Middle frontal gyrus (tissue), 1 donor: ENCODE results near the gene JMY.

Experiments
- DNase-seq: peaks from one replicate; pipeline ENCODE4 v3.0.0-alpha.2; 2015; ENCODE audit warnings: low spot score; ENCODE audit errors: extremely low spot score

JMY gene

GRCh38 chr5:79235634-79236361 is at the start of gene JMY:
TSS of gene JMY (plus strand) at chr5:79236131. CDS start at chr5:79236651, 520 bp downstream.
- DNase-seq = peak; percentile 71

GRCh38 chr5:79186455-79186854 is 49.5 kb upstream of the JMY start:
- no peak for DNase-seq

GRCh38 chr5:79189439-79190234 is 46.3 kb upstream of the JMY start:
- no peak for DNase-seq

GRCh38 chr5:79190235-79190529 is 45.7 kb upstream of the JMY start:
- DNase-seq = no peak

GRCh38 chr5:79191457-79191856 is 44.5 kb upstream of the JMY start:
- DNase-seq = no peak

- DNase-seq = no peak
These were observed 42.3 kb upstream of the JMY start for GRCh38 chr5:79193643-79194042.

GRCh38 chr5:79200573-79201183 is 35.3 kb upstream of the JMY start:
- DNase-seq = no peak

GRCh38 chr5:79201206-79201605 is 34.7 kb upstream of the JMY start:
- no peak for DNase-seq

- no peak for DNase-seq
These were observed 33.9 kb upstream of the JMY start for GRCh38 chr5:79202076-79202475.

- DNase-seq = no peak
These were observed 30.0 kb upstream of the JMY start for GRCh38 chr5:79205965-79206364.

- no peak for DNase-seq
These were observed 29.4 kb upstream of the JMY start for GRCh38 chr5:79206541-79206940.

GRCh38 chr5:79209505-79209904 is 26.4 kb upstream of the JMY start:
- no peak for DNase-seq

- DNase-seq = no peak
These were observed 11.5 kb upstream of the JMY start for GRCh38 chr5:79224286-79224984.

- no peak for DNase-seq
These were observed 10.9 kb upstream of the JMY start for GRCh38 chr5:79225026-79225425.

GRCh38 chr5:79225441-79225840 is 10.5 kb upstream of the JMY start:
- no peak for DNase-seq

- no peak for DNase-seq
These were observed 8.4 kb upstream of the JMY start for GRCh38 chr5:79227484-79228025.

- no peak for DNase-seq
These were observed 6.4 kb upstream of the JMY start for GRCh38 chr5:79229357-79230174.

GRCh38 chr5:79235261-79235633 is 684 bp upstream of the JMY start:
- DNase-seq = no peak

- DNase-seq = no peak
These were observed 535 bp downstream of the JMY start for GRCh38 chr5:79236362-79236969.

- no peak for DNase-seq
These were observed 1.2 kb downstream of the JMY start for GRCh38 chr5:79236970-79237739.
